ENCODE results near the gene EXOC3.

DNA sequence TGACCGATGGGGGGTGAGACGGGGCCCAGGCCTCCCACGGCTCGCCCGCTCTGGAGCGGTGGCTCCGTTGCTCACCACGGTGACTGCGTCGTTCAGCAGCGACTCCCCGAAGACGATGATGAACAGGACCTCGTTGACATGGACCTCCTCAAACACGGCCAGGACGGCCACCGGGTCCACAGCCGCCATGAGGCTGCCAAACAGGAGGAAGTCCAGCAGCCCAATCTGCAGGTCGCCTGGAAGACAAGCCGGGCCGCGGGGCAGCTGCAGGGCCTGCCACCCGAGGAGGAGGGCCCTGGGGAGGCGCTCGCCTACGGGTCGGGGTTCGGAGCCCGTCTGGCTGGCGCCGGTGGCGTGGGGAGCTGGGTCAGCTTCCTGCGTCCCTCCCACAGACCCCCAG, 45.3 kb downstream of the EXOC3 start:
- TF ChIP-seq, protein P1, sequence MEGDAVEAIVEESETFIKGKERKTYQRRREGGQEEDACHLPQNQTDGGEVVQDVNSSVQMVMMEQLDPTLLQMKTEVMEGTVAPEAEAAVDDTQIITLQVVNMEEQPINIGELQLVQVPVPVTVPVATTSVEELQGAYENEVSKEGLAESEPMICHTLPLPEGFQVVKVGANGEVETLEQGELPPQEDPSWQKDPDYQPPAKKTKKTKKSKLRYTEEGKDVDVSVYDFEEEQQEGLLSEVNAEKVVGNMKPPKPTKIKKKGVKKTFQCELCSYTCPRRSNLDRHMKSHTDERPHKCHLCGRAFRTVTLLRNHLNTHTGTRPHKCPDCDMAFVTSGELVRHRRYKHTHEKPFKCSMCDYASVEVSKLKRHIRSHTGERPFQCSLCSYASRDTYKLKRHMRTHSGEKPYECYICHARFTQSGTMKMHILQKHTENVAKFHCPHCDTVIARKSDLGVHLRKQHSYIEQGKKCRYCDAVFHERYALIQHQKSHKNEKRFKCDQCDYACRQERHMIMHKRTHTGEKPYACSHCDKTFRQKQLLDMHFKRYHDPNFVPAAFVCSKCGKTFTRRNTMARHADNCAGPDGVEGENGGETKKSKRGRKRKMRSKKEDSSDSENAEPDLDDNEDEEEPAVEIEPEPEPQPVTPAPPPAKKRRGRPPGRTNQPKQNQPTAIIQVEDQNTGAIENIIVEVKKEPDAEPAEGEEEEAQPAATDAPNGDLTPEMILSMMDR (conservative IDR thresholded peaks at IDR 0.05; ENCODE audit: low read depth, low read length): no peak
- no peak for TF ChIP-seq EZH2 (IDR thresholded peaks at IDR 0.05; ENCODE audit: low read length, unreplicated experiment)
- no peak for TF ChIP-seq EZH2phosphoT487 (IDR thresholded peaks at IDR 0.05; ENCODE audit: borderline replicate concordance, low read length)
